OCI-LY7 (cell line): ENCODE measurements around the gene CHD5. TPM values are rescaled to one million over a fixed set of nuclear protein-coding genes. Genes with fewer than 3 reads are reported as not detected.

Experiments
- BruUV-seq: library from RNA; stranded (reverse); fragments of 400-500 nt; replicated peaks from 2 replicates; lab custom pipeline; 2021; lab: Mats Ljungman, UMichigan
- CTCF ChIA-PET: fragments of 300-600 bp; sonication (Branson Sonifier 250); formaldehyde crosslinking; loops from one replicate; lab custom pipeline; 2022; ENCODE audit warnings: antibody characterized with exemption; ENCODE audit not compliant: unreplicated experiment; lab: Charles Lee
- POLR2A ChIA-PET: fragments of 300-600 bp; sonication (Branson Sonifier 250); formaldehyde crosslinking; loops from one replicate; lab custom pipeline; 2022; ENCODE audit warnings: antibody characterized with exemption; lab: Charles Lee
- DNase-seq: peaks from one replicate; pipeline ENCODE4 v3.0.0-alpha.2; 2015; ENCODE audit warnings: low spot score
- H2AFZ ChIP-seq: fragments of 200-600 bp; sonication (generic), shearing (Covaris generic); 2 replicates; pipeline ENCODE4 v1.6.1; 2014; ENCODE audit warnings: mild to moderate bottlenecking, antibody characterized with exemption, low read length, moderate library complexity
- H3K27ac ChIP-seq: fragments of 200-600 bp; sonication (generic); 2 replicates; pipeline ENCODE4 v1.5.1; 2014; ENCODE audit warnings: mixed run types, low read depth, mild to moderate bottlenecking, moderate library complexity, low read length, inconsistent platforms; ENCODE audit not compliant: poor library complexity, severe bottlenecking
- H3K36me3 ChIP-seq: fragments of 200-600 bp; sonication (generic); 2 replicates; pipeline ENCODE4 v1.6.1; 2014; ENCODE audit warnings: mild to moderate bottlenecking, antibody characterized with exemption, low read length, moderate library complexity, mixed read lengths; ENCODE audit not compliant: insufficient read depth
- H3K4me1 ChIP-seq: fragments of 200-600 bp; sonication (generic); 2 replicates; pipeline ENCODE4 v1.5.1; 2014; ENCODE audit warnings: mild to moderate bottlenecking, low read length; ENCODE audit not compliant: insufficient read depth, poor library complexity, severe bottlenecking
- H3K4me2 ChIP-seq: fragments of 200-600 bp; sonication (generic); 2 replicates; pipeline ENCODE4 v1.6.1; 2014; ENCODE audit warnings: mild to moderate bottlenecking, low read length
- H3K4me3 ChIP-seq: fragments of 200-600 bp; sonication (generic); 2 replicates; pipeline ENCODE4 v1.5.1; 2014; ENCODE audit warnings: mild to moderate bottlenecking, low read depth, low read length; ENCODE audit not compliant: poor library complexity, severe bottlenecking
- H3K79me2 ChIP-seq: fragments of 200-600 bp; sonication (generic); 2 replicates; pipeline ENCODE4 v1.6.1; 2016; ENCODE audit warnings: low read depth, mild to moderate bottlenecking, low read length, moderate library complexity, mixed read lengths; ENCODE audit not compliant: insufficient read depth
- H3K9me2 ChIP-seq: fragments of 200-600 bp; sonication (generic); 2 replicates; pipeline ENCODE4 v1.6.1; 2016; ENCODE audit warnings: mild to moderate bottlenecking, low read length, mixed read lengths; ENCODE audit not compliant: insufficient read depth
- H3K9me3 ChIP-seq: fragments of 200-600 bp; sonication (generic); 2 replicates; pipeline ENCODE4 v1.6.1; 2014; ENCODE audit warnings: mild to moderate bottlenecking, mixed run types, low read length, mixed read lengths
- H4K20me1 ChIP-seq: fragments of 200-600 bp; sonication (generic); 2 replicates; pipeline ENCODE4 v1.6.1; 2014; ENCODE audit warnings: mild to moderate bottlenecking, antibody characterized with exemption, low read length, moderate library complexity, mixed read lengths; ENCODE audit not compliant: insufficient read depth
- CTCF ChIP-seq: fragments of 200-600 bp; sonication (generic); conservative IDR thresholded peaks from 2 replicates; pipeline ENCODE4 v1.5.1; 2014; ENCODE audit warnings: mild to moderate bottlenecking, antibody characterized with exemption, low read length, moderate library complexity, mixed read lengths
- EZH2phosphoT487 ChIP-seq: fragments of 200-600 bp; sonication (generic); IDR thresholded peaks from 2 replicates; pipeline ENCODE4 v1.6.1; 2018; ENCODE audit warnings: low read depth, borderline replicate concordance, mild to moderate bottlenecking, mixed run types, antibody characterized with exemption, low read length, moderate library complexity, mixed read lengths
- intact Hi-C: fragments of 100-400 bp; cut with micrococcal nuclease; formaldehyde crosslinking; loops from one replicate; pipeline ENCODE4 v1.10.0; 2022; ENCODE audit not compliant: unreplicated experiment
- total RNA-seq, 2 experiments: library from RNA; depleted of rRNA in 1 of 2; stranded (reverse); fragments of >200 nt in 1 of 2; shearing (Covaris generic) in 1 of 2; gene quantifications; 2 replicates each; pipeline ENCODE4 v1.2.3, GENCODE V29; 2014 to 2022

Gene CHD5
- total RNA-seq, 2 experiments from 2014 or later: 0.19 to 0.38 TPM

GRCh38 chr1:6178751-6179563 lies 1.2 kb downstream of the CHD5 start:
- no peak overlapping the region for H3K27ac ChIP-seq
- ChIA-PET POLR2A (no interaction called here), CTCF (no interaction called here)
- intact Hi-C loops: no loop called here
- H3K4me2 ChIP-seq: no peak overlapping the region
- no peaks in the 10 kb centered on the region; the same call in 1 of the 2 replicates for H3K36me3 ChIP-seq
- no peak overlapping the region for H3K4me3 ChIP-seq
- DNase-seq: no peak
- no peaks in the 10 kb centered on the region for H3K4me1 ChIP-seq
- no peaks in the 10 kb centered on the region for H3K79me2 ChIP-seq
- H3K9me3 ChIP-seq: no peaks in the 10 kb centered on the region
- H3K9me2 ChIP-seq: no peaks in the 10 kb centered on the region
- H2AFZ ChIP-seq: no peak overlapping the region
- TF ChIP-seq CTCF (no peak), EZH2phosphoT487 (no peak)
- no TSS peak for BruUV-seq
- H4K20me1 ChIP-seq: no peaks in the 10 kb centered on the region

- ChIA-PET CTCF (no interaction called here), POLR2A (interaction anchor here (0.6 kb wide), 1 partner anchor 223 kb away, joined by 4 read pairs; no protein-coding TSS in a partner anchor)
- TF ChIP-seq CTCF: no peak
- no peak for TF ChIP-seq EZH2phosphoT487
- Histone ChIP-seq H3K79me2 (no peaks in the 10 kb centered on the region), H3K9me2 (no peaks in the 10 kb centered on the region), H3K4me2 (no peak overlapping the region), H3K4me3 (no peak overlapping the region), H3K9me3 (no peaks in the 10 kb centered on the region), H2AFZ (no peak overlapping the region), H4K20me1 (no peaks in the 10 kb centered on the region), H3K4me1 (no peaks in the 10 kb centered on the region), H3K36me3 (no peaks in the 10 kb centered on the region), H3K27ac (no peak overlapping the region)
- intact Hi-C loops: no loop called here
- BruUV-seq: no TSS peak
- DNase-seq: no peak
Measured at GRCh38 chr1:6177681-6178380, 2.3 kb downstream of the CHD5 start.
